ENCODE results near the gene RTKN.

DNA sequence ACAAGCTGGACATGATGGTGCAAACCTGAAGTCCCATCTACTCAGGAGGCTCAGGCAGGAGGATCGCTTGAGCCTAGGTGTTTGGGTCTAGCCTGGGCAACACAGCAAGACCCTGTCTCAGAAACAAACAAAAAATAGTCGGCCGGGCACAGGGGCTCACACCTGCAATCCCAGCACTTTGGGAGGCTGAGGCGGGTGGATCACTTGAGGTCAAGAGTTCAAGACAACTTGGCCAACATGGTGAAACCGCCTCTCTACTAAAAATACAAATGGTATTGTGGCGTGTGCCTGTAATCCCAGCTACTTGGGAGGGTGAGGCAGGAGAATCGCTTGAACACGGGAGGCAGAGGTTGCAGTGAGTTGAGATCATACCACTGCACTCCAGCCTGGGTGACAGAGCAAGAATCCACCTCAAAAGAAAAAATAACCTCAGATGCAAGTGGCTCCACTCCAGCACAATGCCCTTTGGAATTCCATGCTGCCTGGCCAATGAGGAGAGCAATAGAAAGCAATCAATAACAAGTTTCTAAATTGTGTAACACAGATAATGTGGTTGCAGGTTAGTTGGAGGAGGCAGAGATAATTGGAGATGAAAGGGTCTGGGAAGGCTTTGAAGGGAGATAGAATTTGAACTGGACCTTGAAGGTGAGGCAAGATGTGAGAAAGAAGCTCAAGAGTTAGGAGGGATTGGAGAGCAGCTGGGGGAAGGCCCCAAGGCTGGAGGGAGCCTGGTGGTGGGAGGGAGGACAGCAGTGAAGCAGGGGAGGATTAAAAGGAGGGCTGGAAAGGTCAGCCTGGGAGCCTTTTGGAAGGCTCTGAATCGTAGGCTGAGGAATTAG lies 47.1 kb upstream of the RTKN start:
- TF ChIP-seq GATA3 (IDR thresholded peaks at IDR 0.05; ENCODE audit: low read depth, low read length) = no peak
- TF ChIP-seq GATA2 (IDR thresholded peaks at IDR 0.05; ENCODE audit: low read depth, low read length) = no peak

All from SH-SY5Y (cell line).